Fibroblast of the conjunctiva (primary cell): Measurements from ENCODE around the gene LRRIQ1.
"Not testable (repeated sequence)": the region's sequence is repeated elsewhere in the genome, so short reads cannot be mapped to it uniquely, and the experiment has no call there.

Experiments
- DNase-seq: peaks from one replicate; pipeline ENCODE4 v3.0.0-alpha.2; 2010; ENCODE audit warnings: low read depth

Gene LRRIQ1, protein sequence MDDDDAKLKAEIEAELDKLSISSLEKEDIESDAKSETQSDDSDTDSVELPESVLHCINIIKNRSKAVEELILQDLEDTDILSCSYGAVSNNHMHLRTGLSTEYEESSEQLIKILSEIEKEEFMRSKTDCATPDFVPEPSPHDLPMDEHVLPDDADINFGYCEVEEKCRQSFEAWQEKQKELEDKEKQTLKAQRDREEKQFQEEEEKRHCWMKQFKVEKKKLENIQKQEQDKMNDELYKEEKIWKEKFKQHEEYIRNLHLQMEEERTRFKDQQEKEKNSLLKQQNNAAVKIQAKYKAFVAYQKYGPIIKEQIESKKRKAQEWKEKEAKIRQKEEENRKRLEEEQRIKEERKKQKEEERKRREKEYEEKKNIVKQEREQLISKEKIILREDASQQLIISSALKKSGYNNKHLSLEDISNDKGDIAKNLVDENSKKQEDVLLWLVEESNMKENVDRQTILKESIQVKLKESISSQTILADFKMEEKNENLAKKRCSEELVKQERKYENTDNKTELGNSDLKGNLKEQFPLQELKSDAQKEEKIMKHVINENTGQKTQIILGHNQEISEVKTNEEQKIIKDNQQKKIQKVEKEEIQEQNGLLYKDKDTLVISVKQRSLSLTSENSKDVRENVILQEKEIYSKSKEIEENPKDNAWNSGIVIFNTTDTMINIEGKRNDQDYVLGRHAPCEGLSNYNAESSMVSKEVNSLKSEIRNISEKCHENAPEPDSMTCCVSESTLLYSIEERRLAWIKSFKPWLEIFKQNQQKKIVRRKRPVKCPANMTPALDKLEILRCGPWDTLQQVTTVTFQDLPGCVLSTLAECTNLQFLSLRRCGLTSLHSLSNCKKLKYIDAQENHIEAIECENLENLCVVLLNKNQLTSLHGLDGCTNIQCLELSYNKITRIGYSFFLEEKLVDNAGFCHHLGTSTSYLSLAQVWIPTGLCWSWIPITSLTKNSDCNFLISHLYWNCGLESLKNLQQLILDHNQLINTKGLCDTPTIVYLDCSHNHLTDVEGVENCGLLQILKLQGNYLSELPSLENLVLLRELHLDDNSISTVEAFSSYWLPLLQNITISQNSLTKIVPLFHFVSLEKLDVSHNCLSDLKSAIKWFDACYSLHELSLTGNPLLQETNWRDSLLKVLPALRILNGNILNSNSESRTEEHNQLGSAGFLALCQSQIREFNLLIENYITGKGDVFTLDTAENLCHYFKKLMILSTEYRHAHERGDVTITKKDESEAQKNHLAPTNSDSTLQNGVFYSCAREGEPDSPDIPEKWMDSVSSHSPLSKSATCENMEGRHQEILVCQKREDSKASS (N-terminal part only)

GRCh38 chr12:85036234-85036707, at the start of gene LRRIQ1, which contains the start of gene TSPAN19:
LRRIQ1 (plus strand) TSS chr12:85036351; CDS start chr12:85038177, 1,826 bp downstream.
TSPAN19 (minus strand) TSS chr12:85036277; CDS start chr12:85029946, 6,331 bp downstream.
- DNase-seq, result peak; percentile 91

DNA sequence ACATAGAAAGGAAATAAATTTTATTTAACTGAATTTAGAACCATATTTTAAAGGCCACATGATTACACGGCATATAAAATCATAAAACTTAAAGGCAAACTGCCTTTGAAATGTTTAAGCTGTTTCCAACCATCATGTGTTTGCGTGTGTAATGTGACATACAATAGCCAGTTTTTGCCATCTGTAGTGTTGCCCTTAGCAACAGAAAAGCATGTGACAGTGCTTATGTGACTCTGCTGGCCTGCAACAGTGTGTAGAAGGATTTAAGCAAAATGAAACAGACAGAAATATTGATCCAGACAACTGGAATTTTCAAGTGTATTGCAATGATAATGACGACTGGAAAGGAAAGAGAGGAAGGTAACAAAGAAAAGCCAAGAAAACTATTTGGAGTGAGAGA, 49.6 kb upstream of the LRRIQ1 start:
- DNase-seq, result peak; percentile 1

DNA sequence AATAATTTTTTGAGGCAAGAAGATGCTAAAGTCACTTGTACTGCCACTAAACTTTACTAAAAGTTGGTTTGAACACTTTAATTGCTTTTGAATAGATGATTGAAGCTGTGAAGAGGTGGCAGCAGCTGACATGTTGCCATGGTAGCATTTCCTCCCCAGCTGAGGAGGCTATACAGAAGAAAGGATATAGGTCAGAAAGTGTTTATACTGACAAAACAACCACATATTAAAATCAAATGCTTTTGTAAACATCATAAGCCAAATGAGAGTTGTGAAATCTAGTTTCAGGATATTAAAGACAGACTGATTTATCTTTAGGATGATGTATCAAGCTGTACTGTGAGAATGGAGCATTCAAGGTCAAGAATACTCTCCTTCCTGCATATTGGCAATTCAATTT, 41.7 kb upstream of the LRRIQ1 start:
- DNase-seq, result peak; percentile 28

GRCh38 chr12:84995641-84996040, 40.5 kb upstream of the LRRIQ1 start:
- DNase-seq, result no peak

- no peak for DNase-seq
Observed at GRCh38 chr12:84996759-84997158, 39.4 kb upstream of the LRRIQ1 start.

GRCh38 chr12:84998341-84998740, 37.8 kb upstream of the LRRIQ1 start:
- DNase-seq, result no peak

DNA sequence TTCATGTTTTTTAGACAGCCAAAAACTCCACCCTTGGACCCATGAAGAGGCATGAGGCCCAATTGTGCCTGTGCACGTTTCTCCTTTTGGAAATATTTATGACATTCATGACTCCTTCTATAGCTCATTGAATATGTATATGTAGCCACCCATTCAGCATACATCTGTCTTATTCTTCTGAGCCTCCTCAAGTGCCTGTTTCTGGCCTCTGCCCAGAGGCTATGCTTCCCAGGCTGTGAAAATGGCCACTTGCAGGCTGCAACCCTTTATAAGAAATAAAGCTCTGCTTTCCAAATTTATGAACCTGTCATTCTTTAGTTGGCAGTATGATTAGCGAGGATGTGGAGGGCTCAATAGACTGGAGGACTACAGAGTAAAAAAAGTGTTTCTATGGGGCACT, 35.4 kb upstream of the LRRIQ1 start:
- DNase-seq, result no peak

DNA sequence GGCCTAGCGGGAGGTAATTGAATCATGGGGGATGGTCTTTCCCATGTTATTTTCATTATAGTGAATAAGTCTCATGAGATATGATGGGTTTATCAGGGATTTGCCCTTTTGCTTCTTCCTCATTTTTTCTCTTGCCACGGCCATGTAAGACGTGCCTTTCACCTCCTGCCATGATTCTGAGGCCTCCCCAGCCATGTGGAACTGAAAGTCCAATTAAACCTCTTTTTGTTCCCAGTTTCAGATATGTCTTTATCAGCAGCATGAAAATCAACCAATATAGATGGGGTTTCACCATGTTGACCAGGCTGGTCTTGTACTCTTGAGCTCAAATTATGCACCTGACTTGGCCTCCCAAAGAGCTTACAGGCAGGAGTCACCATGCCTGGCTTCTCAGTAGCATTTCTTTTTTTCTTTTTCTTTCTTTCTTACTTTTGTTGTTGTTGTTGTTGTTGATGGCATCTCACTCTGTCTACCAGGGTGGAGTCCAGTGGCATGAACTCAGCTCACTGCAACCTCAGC, 33.3 kb upstream of the LRRIQ1 start:
- DNase-seq, result no peak

DNA sequence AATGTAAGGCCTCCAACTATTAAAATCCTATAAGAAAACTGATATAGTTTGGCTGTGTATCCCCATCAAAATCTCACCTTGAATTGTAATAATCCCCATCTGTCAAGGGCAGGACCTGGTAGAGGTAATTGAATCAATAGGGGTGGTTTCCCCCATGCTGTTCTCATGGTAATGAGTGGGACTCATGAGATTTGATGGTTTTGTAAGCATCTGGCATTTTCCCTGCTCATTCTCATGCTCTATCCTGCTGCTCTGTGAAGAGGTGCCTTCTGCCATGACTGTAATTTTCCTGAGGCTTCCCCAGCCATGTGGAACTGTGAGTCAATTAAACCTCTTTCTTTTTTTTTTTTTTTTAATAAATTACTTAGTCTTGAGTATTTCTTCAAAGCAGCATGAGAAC, 31.9 kb upstream of the LRRIQ1 start:
- DNase-seq, result no peak

- not testable (repeated sequence) for DNase-seq
Observed at GRCh38 chr12:85005047-85005446, 31.1 kb upstream of the LRRIQ1 start.

DNA sequence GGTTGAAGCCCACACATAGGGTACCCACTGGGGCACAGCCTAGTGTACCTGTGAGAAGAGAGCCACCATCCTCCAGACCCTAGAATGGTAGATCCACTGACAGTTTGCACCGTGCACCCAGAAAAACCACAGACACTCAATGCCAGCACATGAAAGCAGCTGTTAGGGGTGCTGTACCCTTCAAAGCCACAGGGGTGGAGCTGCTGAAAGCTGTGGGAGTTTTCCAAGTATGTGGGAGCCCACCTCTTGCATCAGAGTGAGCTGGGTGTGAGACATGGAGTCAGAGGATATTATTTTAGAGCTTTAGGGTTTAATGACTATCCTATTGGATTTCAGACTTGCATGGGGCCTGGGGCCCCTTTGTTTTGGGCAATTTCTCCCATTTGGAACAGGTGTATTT, 30.5 kb upstream of the LRRIQ1 start:
- DNase-seq, result no peak

DNA sequence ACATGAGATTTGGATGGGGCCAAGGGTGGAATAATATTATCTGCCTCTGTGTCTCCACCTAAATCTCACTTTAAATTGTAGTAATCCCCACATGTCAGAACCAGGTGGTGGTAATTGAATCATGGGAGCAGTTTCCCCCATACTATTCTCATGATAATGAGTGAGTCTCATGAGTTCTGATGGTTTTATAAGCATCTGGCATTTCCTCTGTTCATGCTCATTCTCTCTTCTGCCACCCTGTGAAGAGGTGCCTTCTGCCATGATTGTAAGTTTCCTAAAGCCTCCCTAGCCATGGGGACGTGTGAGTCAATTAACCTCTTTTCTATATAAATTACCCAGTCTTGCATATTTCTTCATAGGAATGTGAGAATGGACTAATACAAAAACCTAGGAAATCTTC, 29.9 kb upstream of the LRRIQ1 start:
- DNase-seq, result no peak

DNA sequence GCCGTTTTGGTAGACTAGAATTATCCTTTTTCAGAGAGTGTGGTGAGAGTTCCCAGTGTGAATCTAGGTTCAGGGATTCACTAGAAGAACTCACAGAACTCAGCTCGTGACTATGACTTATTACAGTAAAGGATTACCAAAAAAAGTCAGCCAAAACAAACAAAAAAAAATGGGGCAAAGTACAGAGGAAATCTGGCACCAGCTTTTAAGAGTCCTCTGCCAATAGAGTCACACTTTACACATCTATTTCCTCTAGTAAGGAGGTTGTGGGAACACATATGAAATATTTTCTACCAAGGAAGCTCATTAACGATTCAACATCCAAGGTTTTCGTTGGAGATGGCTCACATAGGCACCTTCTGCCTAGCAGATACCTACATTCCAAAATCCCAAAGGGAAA, 28.3 kb upstream of the LRRIQ1 start:
- peak; percentile 73 for DNase-seq

DNA sequence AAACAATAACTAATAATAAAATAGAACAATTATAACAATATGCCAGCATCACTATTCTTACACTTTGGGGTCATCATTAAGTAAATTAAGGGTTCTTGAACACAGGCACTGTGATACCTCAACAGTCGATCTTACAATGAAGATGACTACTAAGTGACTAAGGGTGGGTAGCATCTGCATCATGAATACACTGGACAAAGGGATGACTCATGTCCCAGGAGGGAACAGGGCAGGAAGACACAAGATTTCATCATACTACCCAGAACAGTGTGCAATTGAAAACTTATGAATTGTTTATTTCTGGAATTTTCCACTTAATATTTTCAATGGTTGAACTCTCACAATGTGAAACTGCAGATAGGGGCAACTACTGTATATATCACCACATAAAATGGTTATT, 19.7 kb upstream of the LRRIQ1 start:
- DNase-seq, result peak; percentile 99

- DNase-seq, result no peak
Observed at GRCh38 chr12:85017133-85017532, 19.0 kb upstream of the LRRIQ1 start.

DNA sequence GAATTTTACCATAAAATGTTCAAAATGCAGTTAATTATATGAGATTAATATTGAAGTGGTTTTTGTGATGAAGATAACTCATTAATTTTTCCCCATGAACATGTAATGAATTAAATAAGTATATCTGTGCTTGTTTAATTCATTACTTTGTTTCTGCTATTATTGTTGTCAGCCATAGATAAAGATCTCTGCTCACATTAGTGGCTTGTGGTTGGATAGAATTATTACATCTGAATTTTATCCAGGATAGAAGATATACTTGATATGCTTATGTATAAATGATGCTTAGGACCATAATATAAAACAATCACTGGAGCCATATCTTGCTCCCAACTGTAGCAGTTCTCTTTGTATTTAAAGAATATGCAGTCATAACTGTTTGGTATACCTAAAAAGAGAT, 18.5 kb upstream of the LRRIQ1 start:
- no peak for DNase-seq

GRCh38 chr12:85018098-85018497, 18.1 kb upstream of the LRRIQ1 start:
- DNase-seq, result no peak

DNA sequence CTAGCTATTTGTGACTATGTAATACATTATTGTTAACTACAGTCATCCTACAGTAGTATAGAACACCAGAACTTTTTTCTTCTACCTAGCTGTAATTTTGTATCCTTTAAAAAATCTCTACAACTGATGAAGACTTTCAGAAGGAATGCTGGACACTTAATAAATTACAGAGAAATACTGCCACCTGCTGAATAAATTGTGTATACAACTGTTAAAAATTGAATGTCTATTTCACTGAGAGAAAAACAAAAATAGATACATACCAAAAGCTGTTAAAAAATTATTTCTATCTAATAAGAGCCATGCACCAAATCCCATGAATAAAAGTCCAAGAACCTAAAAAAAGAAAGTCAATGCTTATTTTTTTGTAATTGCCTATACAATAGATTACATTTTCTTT, 6.7 kb upstream of the LRRIQ1 start:
- DNase-seq, result no peak

- no peak for DNase-seq
Observed at GRCh38 chr12:85036733-85037132, 582 bp downstream of the LRRIQ1 start.

DNA sequence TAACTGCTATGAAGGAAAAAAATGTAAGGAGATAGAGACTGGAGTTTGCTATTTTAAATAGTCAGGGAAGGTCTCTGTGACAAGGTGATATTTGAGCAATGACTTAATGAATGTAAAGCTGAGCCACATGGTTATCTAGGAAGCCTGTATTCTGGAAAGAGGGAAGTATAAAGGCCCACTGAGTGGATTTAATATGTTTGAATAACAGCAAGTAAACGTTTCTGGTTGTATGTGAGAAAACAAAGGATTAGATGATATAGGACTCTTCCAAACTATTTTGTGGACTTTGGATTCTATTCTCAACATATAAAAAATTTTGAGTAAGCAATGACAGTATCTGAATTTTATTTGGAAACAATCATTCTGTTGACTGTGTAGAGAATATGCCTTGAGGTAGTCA, 5.2 kb downstream of the LRRIQ1 start:
- DNase-seq, result no peak

GRCh38 chr12:85043829-85044228, 7.7 kb downstream of the LRRIQ1 start:
- no peak for DNase-seq
